Activated naive CD4-positive, alpha-beta T cell (primary cell): Measurements from ENCODE around the gene CHFR.
"Not testable (repeated sequence)": the region's sequence is repeated elsewhere in the genome, so short reads cannot be mapped to it uniquely, and the experiment has no call there.

Experiments used
- DNase-seq, 4 experiments: peaks; one replicate each; lab custom pipeline; 2025; lab: John Stamatoyannopoulos, UW

CHFR gene

GRCh38 chr12:132839558-132840235 lies 47.7 kb downstream of the CHFR start:
- no peak for DNase-seq

- DNase-seq = no peak
These were observed 48.9 kb downstream of the CHFR start for GRCh38 chr12:132838410-132839080.

GRCh38 chr12:132837693-132838409 lies 49.6 kb downstream of the CHFR start:
- no peak for DNase-seq

GRCh38 chr12:132836795-132837331 lies 50.5 kb downstream of the CHFR start:
- DNase-seq = no peak

GRCh38 chr12:132836230-132836629 lies 51.2 kb downstream of the CHFR start:
- peak in 1 of 4 experiments; percentile 10 for DNase-seq

- no peak for DNase-seq
These were observed 52.1 kb downstream of the CHFR start for GRCh38 chr12:132835076-132836025.

- no peak for DNase-seq
These were observed 53.2 kb downstream of the CHFR start for GRCh38 chr12:132834181-132834711.

- DNase-seq = no peak
These were observed 54.1 kb downstream of the CHFR start for GRCh38 chr12:132833341-132833740.

GRCh38 chr12:132831771-132832170 lies 55.6 kb downstream of the CHFR start:
- no peak for DNase-seq

GRCh38 chr12:132828706-132829534 lies 58.5 kb downstream of the CHFR start, which contains the start of gene GOLGA3:
GOLGA3 (minus strand) TSS chr12:132828869; CDS start chr12:132822128, 6,741 bp downstream.
- peak; percentile 73 to 95 (median 85) for DNase-seq

- no peak for DNase-seq
These were observed 59.4 kb downstream of the CHFR start for GRCh38 chr12:132827763-132828703.

- no peak for DNase-seq
These were observed 61.5 kb downstream of the CHFR start for GRCh38 chr12:132825861-132826260.

GRCh38 chr12:132825089-132825488 lies 62.3 kb downstream of the CHFR start:
- DNase-seq = no peak

GRCh38 chr12:132824053-132824452 lies 63.4 kb downstream of the CHFR start:
- no peak for DNase-seq

- no peak for DNase-seq
These were observed 68.8 kb downstream of the CHFR start for GRCh38 chr12:132818562-132818961.

GRCh38 chr12:132814232-132814631 lies 73.2 kb downstream of the CHFR start:
- DNase-seq = no peak

- DNase-seq = no peak
These were observed 74.0 kb downstream of the CHFR start for GRCh38 chr12:132813443-132813842.

- DNase-seq = no peak
These were observed 74.6 kb downstream of the CHFR start for GRCh38 chr12:132812631-132813305.

GRCh38 chr12:132809391-132809790 lies 78.0 kb downstream of the CHFR start:
- DNase-seq = not testable (repeated sequence)
